VCaP (cell line): Measurements from ENCODE around the gene NIT2.
"Not testable (repeated sequence)": the region's sequence is repeated elsewhere in the genome, so short reads cannot be mapped to it uniquely, and the experiment has no call there.

ENCODE experiments used
- H3K27ac ChIP-seq: fragments of 450-650 bp; 2 replicates; pipeline ENCODE4 v1.5.1; 2017
- TF ChIP-seq, protein P1 (sequence below): fragments of 450-650 bp; conservative IDR thresholded peaks from 2 replicates; pipeline ENCODE4 v1.5.1; 2017; ENCODE audit warnings: mild to moderate bottlenecking, moderate library complexity

The NIT2 gene

GRCh38 chr3:100339786-100340185 lies 5.2 kb downstream of the NIT2 start:
- H3K27ac ChIP-seq: no peak overlapping the region
- TF ChIP-seq, protein P1, sequence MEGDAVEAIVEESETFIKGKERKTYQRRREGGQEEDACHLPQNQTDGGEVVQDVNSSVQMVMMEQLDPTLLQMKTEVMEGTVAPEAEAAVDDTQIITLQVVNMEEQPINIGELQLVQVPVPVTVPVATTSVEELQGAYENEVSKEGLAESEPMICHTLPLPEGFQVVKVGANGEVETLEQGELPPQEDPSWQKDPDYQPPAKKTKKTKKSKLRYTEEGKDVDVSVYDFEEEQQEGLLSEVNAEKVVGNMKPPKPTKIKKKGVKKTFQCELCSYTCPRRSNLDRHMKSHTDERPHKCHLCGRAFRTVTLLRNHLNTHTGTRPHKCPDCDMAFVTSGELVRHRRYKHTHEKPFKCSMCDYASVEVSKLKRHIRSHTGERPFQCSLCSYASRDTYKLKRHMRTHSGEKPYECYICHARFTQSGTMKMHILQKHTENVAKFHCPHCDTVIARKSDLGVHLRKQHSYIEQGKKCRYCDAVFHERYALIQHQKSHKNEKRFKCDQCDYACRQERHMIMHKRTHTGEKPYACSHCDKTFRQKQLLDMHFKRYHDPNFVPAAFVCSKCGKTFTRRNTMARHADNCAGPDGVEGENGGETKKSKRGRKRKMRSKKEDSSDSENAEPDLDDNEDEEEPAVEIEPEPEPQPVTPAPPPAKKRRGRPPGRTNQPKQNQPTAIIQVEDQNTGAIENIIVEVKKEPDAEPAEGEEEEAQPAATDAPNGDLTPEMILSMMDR: no peak

DNA sequence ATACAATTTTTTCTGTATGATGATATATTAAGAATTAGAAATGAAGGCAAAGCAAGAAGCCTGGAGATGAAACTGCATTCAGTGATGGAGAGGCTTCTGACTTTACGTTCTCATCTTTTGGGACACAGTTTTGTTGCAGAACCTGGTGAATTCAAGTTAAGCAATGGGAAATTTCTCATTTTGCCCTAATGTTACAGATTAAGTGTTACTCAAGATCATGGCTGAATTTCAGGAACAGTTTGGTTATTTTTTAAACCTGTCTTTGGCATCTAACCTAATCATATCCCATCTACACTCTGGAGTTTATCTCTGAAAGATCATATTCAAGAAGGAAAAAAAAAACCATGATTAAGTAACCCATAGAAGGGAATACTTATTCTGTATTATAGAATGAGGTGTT lies 6.0 kb downstream of the NIT2 start:
- H3K27ac ChIP-seq: no peak overlapping the region
- TF ChIP-seq, protein P1: no peak

DNA sequence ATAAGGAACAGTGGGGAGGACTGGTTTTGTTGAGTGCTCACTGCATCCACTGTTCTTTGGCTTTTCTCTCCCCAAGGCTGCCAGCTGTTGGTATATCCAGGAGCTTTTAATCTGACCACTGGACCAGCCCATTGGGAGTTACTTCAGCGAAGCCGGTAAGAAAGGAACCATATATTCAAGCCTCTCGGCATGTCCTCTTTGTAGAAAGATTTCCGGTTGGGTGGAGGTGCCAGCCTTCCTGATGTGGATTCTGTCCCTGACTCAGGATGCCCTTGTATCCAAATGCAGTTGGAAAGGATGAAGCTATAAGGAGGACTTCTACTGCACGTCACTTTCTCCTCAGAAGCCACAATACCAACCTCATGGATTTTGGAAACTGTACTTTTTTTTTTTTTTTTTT lies 14.2 kb downstream of the NIT2 start:
- no peak overlapping the region for H3K27ac ChIP-seq
- TF ChIP-seq, protein P1: no peak

GRCh38 chr3:100351770-100352169 lies 17.2 kb downstream of the NIT2 start:
- not testable (repeated sequence) for H3K27ac ChIP-seq

DNA sequence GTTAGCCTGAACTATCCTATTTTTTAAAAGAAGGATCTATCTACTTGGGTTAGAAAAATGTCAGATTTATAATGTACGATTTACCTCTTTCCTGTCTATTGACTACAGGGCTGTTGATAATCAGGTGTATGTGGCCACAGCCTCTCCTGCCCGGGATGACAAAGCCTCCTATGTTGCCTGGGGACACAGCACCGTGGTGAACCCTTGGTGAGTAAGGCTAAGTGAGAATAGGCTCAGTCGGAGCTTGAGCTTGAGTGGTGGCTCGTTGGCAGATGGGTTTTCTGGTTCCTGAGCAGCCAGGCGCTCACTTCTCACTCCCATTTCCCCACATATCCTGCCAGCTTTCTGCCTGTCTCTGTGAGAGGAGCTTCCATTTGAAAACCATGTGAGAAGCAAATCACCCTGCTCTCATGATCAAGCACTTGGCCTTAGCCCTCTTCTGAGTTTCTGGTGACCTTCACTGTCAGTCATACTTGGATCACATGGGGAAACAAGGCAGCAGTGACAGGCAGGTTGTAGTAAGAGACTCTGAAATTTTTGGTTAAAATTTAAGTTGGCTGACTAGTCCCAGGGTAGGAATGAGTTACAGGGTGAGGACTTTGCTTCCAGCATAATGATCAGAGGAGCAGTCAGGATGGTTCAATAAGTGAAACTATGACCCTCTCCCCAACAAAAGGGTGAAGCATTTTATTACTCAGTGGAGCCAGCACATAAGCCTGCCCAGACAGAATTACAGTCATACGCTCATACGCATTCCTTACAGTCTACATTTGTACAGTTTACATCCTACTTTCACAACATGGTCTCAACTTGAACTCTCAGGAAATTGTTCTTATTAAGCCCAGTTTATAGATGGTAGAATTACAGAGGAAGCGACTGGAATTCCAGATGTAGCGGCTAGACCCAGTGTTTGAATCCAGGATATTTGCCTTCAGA lies 18.0 kb downstream of the NIT2 start:
- TF ChIP-seq, protein P1: no peak
- H3K27ac ChIP-seq: no peak overlapping the region

GRCh38 chr3:100354850-100355249 lies 20.3 kb downstream of the NIT2 start:
- no peak overlapping the region for H3K27ac ChIP-seq
- TF ChIP-seq, protein P1: no peak

GRCh38 chr3:100358413-100358812 lies 23.9 kb downstream of the NIT2 start:
- TF ChIP-seq, protein P1: no peak
- no peak overlapping the region for H3K27ac ChIP-seq

- H3K27ac ChIP-seq: no peak overlapping the region
- TF ChIP-seq, protein P1: no peak
These were observed 24.5 kb downstream of the NIT2 start for GRCh38 chr3:100359035-100359434.
